IMR-90 (cell line): ENCODE results near the gene PABPC1L2B. TPM values are rescaled to one million over a fixed set of nuclear protein-coding genes. Genes with fewer than 3 reads are reported as not detected.
"Not testable (repeated sequence)": the region's sequence is repeated elsewhere in the genome, so short reads cannot be mapped to it uniquely, and the experiment has no call there.

Experiments used
- ATAC-seq: fragments of 200-7000 bp; cut with Tn5 transposase; 2 replicates; pipeline ENCODE4 v1.9.1; 2020; ENCODE audit warnings: low read depth, mild to moderate bottlenecking, moderate library complexity
- BruUV-seq: library from RNA; stranded (reverse); fragments of 400-500 nt; replicated peaks from 2 replicates; lab custom pipeline; 2021; lab: Mats Ljungman, UMichigan
- CTCF ChIA-PET: fragments of 300-600 bp; formaldehyde crosslinking; extraction: SDS; loops from one replicate; lab custom pipeline; 2021; ENCODE audit warnings: antibody characterized with exemption; lab: Yijun Ruan, JAX
- POLR2A ChIA-PET: fragments of 300-600 bp; sonication (Branson Sonifier 250); formaldehyde crosslinking; loops from one replicate; lab custom pipeline; 2022; ENCODE audit warnings: antibody characterized with exemption; ENCODE audit not compliant: unreplicated experiment; lab: Charles Lee
- DNase-seq: peaks from one replicate; pipeline ENCODE4 v3.0.0; 2013
- H2AFZ ChIP-seq: replicated peaks from 2 replicates; pipeline ENCODE3; 2013; ENCODE audit warnings: low read length, mild to moderate bottlenecking; ENCODE audit not compliant: poor library complexity
- H2AK5ac ChIP-seq: 2 replicates; pipeline ENCODE4 v1.6.1; 2013; ENCODE audit warnings: low read depth, low read length, inconsistent platforms
- H2AK9ac ChIP-seq: replicated peaks from 2 replicates; pipeline ENCODE3; 2013; ENCODE audit warnings: mild to moderate bottlenecking, low read depth, low read length, moderate library complexity; ENCODE audit not compliant: poor library complexity
- H2BK120ac ChIP-seq: 2 replicates; pipeline ENCODE4 v1.6.1; 2013; ENCODE audit warnings: low read depth, low read length, inconsistent platforms
- H2BK15ac ChIP-seq: 3 replicates; pipeline ENCODE4 v1.6.1; 2013; ENCODE audit warnings: low read depth, low read length, inconsistent platforms
- H2BK20ac ChIP-seq: 2 replicates; pipeline ENCODE4 v1.6.1; 2013; ENCODE audit warnings: low read depth, mild to moderate bottlenecking, inconsistent platforms, low read length, moderate library complexity
- H2BK5ac ChIP-seq: 2 replicates; pipeline ENCODE4 v1.6.1; 2013; ENCODE audit warnings: mild to moderate bottlenecking, low read depth, low read length, inconsistent platforms; ENCODE audit not compliant: poor library complexity, severe bottlenecking
- H3K14ac ChIP-seq: replicated peaks from 2 replicates; pipeline ENCODE4 v1.6.1; 2013; ENCODE audit warnings: low read depth, low read length, inconsistent platforms
- H3K18ac ChIP-seq: 2 replicates; pipeline ENCODE4 v1.6.1; 2013; ENCODE audit warnings: low read depth, low read length, control low read depth
- H3K23ac ChIP-seq: 2 replicates; pipeline ENCODE4 v1.6.1; 2013; ENCODE audit warnings: low read depth, low read length, inconsistent platforms
- H3K27ac ChIP-seq: 2 replicates; pipeline ENCODE4 v1.5.1; 2013; ENCODE audit warnings: mild to moderate bottlenecking, control low read depth, low read length; ENCODE audit not compliant: insufficient read depth
- H3K27me3 ChIP-seq: 2 replicates; pipeline ENCODE4 v1.6.1; 2013; ENCODE audit warnings: low read length; ENCODE audit not compliant: control insufficient read depth, insufficient read depth
- H3K36me3 ChIP-seq: 2 replicates; pipeline ENCODE4 v1.6.1; 2013; ENCODE audit warnings: low read length, mixed read lengths; ENCODE audit not compliant: control insufficient read depth, insufficient read depth
- H3K4ac ChIP-seq: 2 replicates; pipeline ENCODE4 v1.6.1; 2013; ENCODE audit warnings: low read depth, low read length, inconsistent platforms
- H3K4me1 ChIP-seq: 2 replicates; pipeline ENCODE4 v1.6.1; 2013; ENCODE audit warnings: low read length, mixed read lengths; ENCODE audit not compliant: control insufficient read depth, insufficient read depth
- H3K4me2 ChIP-seq: 2 replicates; pipeline ENCODE4 v1.6.1; 2013; ENCODE audit warnings: low read depth, mild to moderate bottlenecking, control low read depth, low read length, moderate library complexity
- H3K4me3 ChIP-seq: 2 replicates; pipeline ENCODE4 v1.5.1; 2013; ENCODE audit warnings: low read depth, mild to moderate bottlenecking, control low read depth, low read length, moderate library complexity; ENCODE audit not compliant: insufficient read depth
- H3K56ac ChIP-seq: 2 replicates; pipeline ENCODE4 v1.6.1; 2013; ENCODE audit warnings: low read length, inconsistent platforms; ENCODE audit not compliant: insufficient read depth; ENCODE audit errors: extremely low read depth
- H3K79me1 ChIP-seq, 2 experiments: 2 replicates each; pipeline ENCODE4 v1.6.1; 2013; ENCODE audit warnings: low read length in 2 of 2, inconsistent platforms in 1 of 2, low read depth in 1 of 2
- H3K9ac ChIP-seq: 2 replicates; pipeline ENCODE4 v1.6.1; 2013; ENCODE audit warnings: low read depth, low read length, control low read depth
- H3K9me1 ChIP-seq: 2 replicates; pipeline ENCODE4 v1.6.1; 2013; ENCODE audit warnings: low read length, inconsistent platforms; ENCODE audit not compliant: insufficient read depth
- H3K9me3 ChIP-seq: 2 replicates; pipeline ENCODE4 v1.6.1; 2013; ENCODE audit warnings: low read length; ENCODE audit not compliant: control insufficient read depth, insufficient read depth
- H4K20me1 ChIP-seq: 2 replicates; pipeline ENCODE4 v1.6.1; 2013; ENCODE audit warnings: low read length, inconsistent platforms; ENCODE audit not compliant: insufficient read depth
- H4K5ac ChIP-seq: 2 replicates; pipeline ENCODE4 v1.6.1; 2013; ENCODE audit warnings: mild to moderate bottlenecking, low read depth, low read length, control low read depth
- H4K8ac ChIP-seq, 2 experiments: 2 replicates each; pipeline ENCODE4 v1.6.1; 2013; ENCODE audit warnings: low read depth in 2 of 2, low read length in 2 of 2, control low read depth in 1 of 2, inconsistent platforms in 1 of 2
- H4K91ac ChIP-seq: 2 replicates; pipeline ENCODE4 v1.6.1; 2013; ENCODE audit warnings: low read depth, low read length, inconsistent platforms; ENCODE audit not compliant: insufficient read depth
- WGBS, 2 experiments: methylation state at CpG; one replicate each; pipeline versions ENCODE4 v1.1.5 to v1.1.7; 2013; ENCODE audit warnings: missing lambda C conversion rate in 2 of 2; ENCODE audit not compliant: insufficient read length in 1 of 2; ENCODE audit errors: extremely low coverage in 2 of 2; 5-methylcytosine and 5-hydroxymethylcytosine counted together
- dilution Hi-C: fragments of 300-500 bp; cut with HindIII; formaldehyde crosslinking; loops from one replicate; pipeline ENCODE4 v1.14.3; 2018; ENCODE audit warnings: low sequenced_read_pairs; ENCODE audit not compliant: unreplicated experiment
- in situ Hi-C: fragments of 300-500 bp; cut with MboI; formaldehyde crosslinking; loops from 3 replicates; pipeline ENCODE4 v1.14.3; 2019; ENCODE audit warnings: low sequenced_read_pairs, inconsistent platforms, mixed read lengths
- intact Hi-C: fragments of 100-400 bp; cut with micrococcal nuclease; formaldehyde crosslinking; loops from 2 replicates; pipeline ENCODE4 v1.10.0; 2022
- polyA plus RNA-seq, 3 experiments: library from polyadenylated mRNA; depleted of rRNA; stranded (reverse); fragments of >200 nt; gene quantifications; 2 replicates each; pipeline ENCODE4 v1.2.3, GENCODE V29; 2012; ENCODE audit warnings: low replicate concordance in 1 of 3
- total RNA-seq: library from RNA; depleted of rRNA; stranded (reverse); fragments of >200 nt; gene quantifications from 2 replicates; pipeline ENCODE4 v1.2.3, GENCODE V29; 2012

The PABPC1L2B gene
- total and polyA plus RNA-seq, 2 of the 4 experiments (the other 2 are of a cell fraction): not detected

- no CpG with 5 or more reads among the region's 12 CpGs for WGBS, 2 experiments
- dilution Hi-C loops, ATAC-seq, BruUV-seq, H3K4me1 ChIP-seq, H4K91ac ChIP-seq, H3K27me3 ChIP-seq, POLR2A ChIA-PET, H3K18ac ChIP-seq, H2BK120ac ChIP-seq, H2AFZ ChIP-seq, H4K20me1 ChIP-seq, H3K4ac ChIP-seq, H2AK5ac ChIP-seq, H3K4me3 ChIP-seq, H3K4me2 ChIP-seq, H3K14ac ChIP-seq, H3K9ac ChIP-seq, H2AK9ac ChIP-seq, in situ Hi-C loops, H2BK20ac ChIP-seq, H4K8ac ChIP-seq, intact Hi-C loops, H4K5ac ChIP-seq, H3K56ac ChIP-seq, H2BK5ac ChIP-seq, H3K27ac ChIP-seq, H2BK15ac ChIP-seq, H3K79me1 ChIP-seq, H3K9me1 ChIP-seq, CTCF ChIA-PET, H3K9me3 ChIP-seq, H3K36me3 ChIP-seq, H3K23ac ChIP-seq, DNase-seq: not testable (repeated sequence)
These were observed 19.3 kb downstream of the PABPC1L2B start for GRCh38 chrX:73022093-73022445.
